SK-N-MC (cell line): ENCODE results near the gene RPA3.

Experiments
- EZH2 ChIP-seq: fragments of 200-600 bp; sonication (generic); IDR thresholded peaks from one replicate; pipeline ENCODE4 v1.6.1; 2017; ENCODE audit warnings: antibody characterized with exemption
- POLR2AphosphoS5 ChIP-seq: IDR thresholded peaks from 2 replicates; pipeline ENCODE4 v1.6.1; 2012; ENCODE audit warnings: mild to moderate bottlenecking, low read depth, low read length, borderline replicate concordance

- no peak for TF ChIP-seq POLR2AphosphoS5
- no peak for TF ChIP-seq EZH2
Measured at GRCh38 chr7:7745966-7746365, 27.6 kb upstream of the RPA3 start.
